ENCODE data around the gene WDR11. TPM values are rescaled to one million over a fixed set of nuclear protein-coding genes. Genes with fewer than 3 reads are reported as not detected.

Gene WDR11
- total RNA-seq, 1 experiment from 2014 or later = 48.3 TPM

GRCh38 chr10:120949609-120950031 lies 98.5 kb downstream of the WDR11 start:
- Histone ChIP-seq H3K27me3 (ENCODE audit: insufficient read depth, low read length) (no peaks in the 10 kb centered on the region; the same call in 1 of the 2 replicates), H3K9me3 (ENCODE audit: control insufficient read depth in 1 of 2, insufficient read depth in 1 of 2, low read depth in 1 of 2, low read length in 2 of 2) (peaks cover 0 to 10% of the 10 kb centered on the region in 2 experiments; a peak in 1 of 4 replicates), H3K4me2 (ENCODE audit: low read length) (no peak overlapping the region; the same call in 1 of the 2 replicates), H3K4me3 (replicated peaks in 1 of 2; ENCODE audit: low read depth in 1 of 2, low read length in 2 of 2) (no peak overlapping the region), H3K9me2 (ENCODE audit: insufficient read depth) (no peaks in the 10 kb centered on the region), H3K27ac (ENCODE audit: low read depth, low read length) (no peak overlapping the region), H2AFZ (ENCODE audit: low read depth, low read length, poor library complexity, severe bottlenecking) (peak overlapping the region; percentile 55), H4K20me1 (ENCODE audit: insufficient read depth) (no peaks in the 10 kb centered on the region), H3K9ac (ENCODE audit: low read length) (no peak overlapping the region), H3K79me2 (ENCODE audit: insufficient read depth, low read length) (no peaks in the 10 kb centered on the region), H3K4me1 (ENCODE audit: control insufficient read depth in 1 of 2, insufficient read depth in 2 of 2, low read length in 2 of 2) (peaks cover 0 to 4% of the 10 kb centered on the region in 2 experiments; a peak in 2 of 4 replicates), H3K36me3 (ENCODE audit: control insufficient read depth in 1 of 2, insufficient read depth in 2 of 2, low read length in 2 of 2) (no peaks in the 10 kb centered on the region)
- RAD21 ChIA-PET (ENCODE audit: low non-redundant PET in 1 of 2, low total read pairs in 2 of 2, uncharacterized antibody in 2 of 2, unreplicated experiment in 2 of 2) = interaction anchor here (0.6 to 1.2 kb wide), 3 partner anchors 664 to 951 kb away, joined by 3 to 4 read pairs (median 4); no protein-coding TSS in a partner anchor
- DNase-seq (ENCODE audit: low read depth, low spot score) (no peak), ATAC-seq (no peak)
- no TSS peak for BruUV-seq (replicated peaks)
- POLR2A ChIA-PET = interaction anchor here (1.1 kb wide), 1 partner anchor 658 kb away, joined by 3 read pairs; no protein-coding TSS in a partner anchor
- intact Hi-C loops (cut with micrococcal nuclease) = loop anchor here (1.0 to 10.0 kb wide), 7 partner anchors 123 to 1755 kb away; no protein-coding TSS in a partner anchor
- no peak for TF ChIP-seq EZH2 (IDR thresholded peaks at IDR 0.05)
- no peak for TF ChIP-seq POLR2AphosphoS5 (IDR thresholded peaks at IDR 0.05; ENCODE audit: low read depth, low read length)
- no peak for TF ChIP-seq RAD21 (IDR thresholded peaks at IDR 0.05; ENCODE audit: low read depth)
- TF ChIP-seq, protein P1, sequence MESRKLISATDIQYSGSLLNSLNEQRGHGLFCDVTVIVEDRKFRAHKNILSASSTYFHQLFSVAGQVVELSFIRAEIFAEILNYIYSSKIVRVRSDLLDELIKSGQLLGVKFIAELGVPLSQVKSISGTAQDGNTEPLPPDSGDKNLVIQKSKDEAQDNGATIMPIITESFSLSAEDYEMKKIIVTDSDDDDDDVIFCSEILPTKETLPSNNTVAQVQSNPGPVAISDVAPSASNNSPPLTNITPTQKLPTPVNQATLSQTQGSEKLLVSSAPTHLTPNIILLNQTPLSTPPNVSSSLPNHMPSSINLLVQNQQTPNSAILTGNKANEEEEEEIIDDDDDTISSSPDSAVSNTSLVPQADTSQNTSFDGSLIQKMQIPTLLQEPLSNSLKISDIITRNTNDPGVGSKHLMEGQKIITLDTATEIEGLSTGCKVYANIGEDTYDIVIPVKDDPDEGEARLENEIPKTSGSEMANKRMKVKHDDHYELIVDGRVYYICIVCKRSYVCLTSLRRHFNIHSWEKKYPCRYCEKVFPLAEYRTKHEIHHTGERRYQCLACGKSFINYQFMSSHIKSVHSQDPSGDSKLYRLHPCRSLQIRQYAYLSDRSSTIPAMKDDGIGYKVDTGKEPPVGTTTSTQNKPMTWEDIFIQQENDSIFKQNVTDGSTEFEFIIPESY (IDR thresholded peaks at IDR 0.05; ENCODE audit: extremely low read depth, insufficient replicate concordance, low read length) = no peak
- no peak for TF ChIP-seq MAX (IDR thresholded peaks at IDR 0.05)
- TF ChIP-seq TCF7L2 (IDR thresholded peaks at IDR 0.05; ENCODE audit: borderline replicate concordance, extremely low read depth, insufficient read depth, insufficient read length) = no peak
- TF ChIP-seq FOSL1 (IDR thresholded peaks at IDR 0.05; ENCODE audit: low read depth) = no peak
- TF ChIP-seq CBX3 (IDR thresholded peaks at IDR 0.05; ENCODE audit: low read depth) = no peak
- no peak for TF ChIP-seq EZH2phosphoT487 (IDR thresholded peaks at IDR 0.05; ENCODE audit: borderline replicate concordance)
- TF ChIP-seq YY1 (IDR thresholded peaks at IDR 0.05; ENCODE audit: extremely low read depth, insufficient replicate concordance, low read depth, low read length) = no peak
- TF ChIP-seq EGR1 (IDR thresholded peaks at IDR 0.05; ENCODE audit: low read depth) = no peak
- no peak for TF ChIP-seq REST (IDR thresholded peaks at IDR 0.05; ENCODE audit: low read depth)
- CTCF ChIA-PET = interaction anchor here (0.6 to 2.1 kb wide), 25 partner anchors 8 to 951 kb away, joined by 3 to 20 read pairs (median 4); no protein-coding TSS in a partner anchor

Data from HCT116 (cell line).